NCI-H2227 treated with DMSO at 0.1 percent for 48 hours (cell line): ENCODE data around the gene KCNJ9.
A peak's percentile ranks its signal among the peaks of the same experiment; 100 is the strongest.
"Not testable (repeated sequence)": the region's sequence is repeated elsewhere in the genome, so short reads cannot be mapped to it uniquely, and the experiment has no call there.

Source experiments
- DNase-seq: peaks from one replicate; lab custom pipeline; 2025; lab: John Stamatoyannopoulos, UW

Gene KCNJ9

DNA sequence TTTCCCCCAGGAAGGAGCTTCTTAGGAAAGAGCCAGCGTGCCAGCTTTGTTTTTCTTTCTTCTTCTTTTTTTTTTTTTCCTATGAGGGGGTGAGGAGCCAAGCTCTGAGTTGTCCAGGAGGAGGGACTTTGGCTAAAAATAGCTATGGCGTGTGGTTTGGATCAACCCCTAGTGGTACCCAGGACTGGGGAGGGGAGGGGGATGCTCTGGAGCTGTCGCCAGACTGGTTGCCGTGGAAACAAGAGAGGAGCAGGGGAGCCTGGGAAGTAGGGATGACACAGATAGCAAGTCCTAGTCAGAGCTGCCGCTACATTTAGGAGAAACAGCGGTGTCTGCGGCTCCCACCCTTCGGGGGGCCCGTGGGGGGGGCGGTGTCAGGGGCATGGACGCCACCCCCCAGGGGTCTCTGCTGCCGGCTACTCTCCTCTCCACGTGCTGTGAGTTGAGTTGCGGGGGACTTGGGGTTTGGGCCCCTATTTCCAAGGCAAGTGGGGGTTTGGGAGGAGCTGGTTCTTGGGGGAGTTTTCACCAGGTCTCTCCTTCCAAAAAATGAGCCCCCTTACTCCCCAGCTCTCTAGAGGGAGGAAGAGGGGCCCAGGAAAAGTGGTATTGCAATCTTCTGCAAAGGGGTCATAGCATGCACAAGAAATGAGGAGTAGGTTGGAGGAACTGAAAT lies at the start of gene KCNJ9:
TSS of gene KCNJ9 (plus strand) at position 278 of the 676 bp plus-strand sequence. CDS start 2,493 bp downstream, outside the sequence.
- peak; percentile 84 for DNase-seq

DNA sequence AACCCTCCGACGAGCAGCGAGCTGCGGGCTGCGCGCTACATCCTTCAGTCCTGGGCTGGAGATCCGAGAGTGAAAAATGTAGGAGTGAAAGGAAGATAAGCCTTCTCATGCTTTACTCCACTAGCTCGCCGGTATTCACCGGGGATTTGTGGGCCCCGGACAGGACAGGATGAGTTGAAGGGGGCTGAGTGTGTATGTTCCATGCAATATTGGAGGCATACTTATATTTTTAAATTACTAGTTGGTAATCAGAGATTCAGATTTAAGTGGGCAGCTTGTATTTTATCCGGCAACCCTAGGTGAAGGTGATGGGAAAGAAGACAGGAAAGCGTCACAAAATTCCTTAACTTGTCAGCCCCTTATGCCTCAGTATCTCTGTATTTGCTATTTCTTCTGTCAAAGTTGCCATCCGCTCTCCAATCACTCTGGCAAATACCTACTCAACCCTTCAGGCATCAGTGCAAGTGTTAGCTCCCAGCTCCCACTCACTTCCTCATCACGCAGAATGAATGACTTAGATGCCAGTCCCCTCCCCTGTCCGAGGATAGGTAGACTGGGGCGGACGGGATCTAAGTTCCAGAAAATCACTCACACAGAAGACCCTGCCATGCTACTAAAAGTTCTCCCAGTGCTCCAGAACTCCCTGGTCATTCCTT lies 49.0 kb upstream of the KCNJ9 start:
- no peak for DNase-seq

DNA sequence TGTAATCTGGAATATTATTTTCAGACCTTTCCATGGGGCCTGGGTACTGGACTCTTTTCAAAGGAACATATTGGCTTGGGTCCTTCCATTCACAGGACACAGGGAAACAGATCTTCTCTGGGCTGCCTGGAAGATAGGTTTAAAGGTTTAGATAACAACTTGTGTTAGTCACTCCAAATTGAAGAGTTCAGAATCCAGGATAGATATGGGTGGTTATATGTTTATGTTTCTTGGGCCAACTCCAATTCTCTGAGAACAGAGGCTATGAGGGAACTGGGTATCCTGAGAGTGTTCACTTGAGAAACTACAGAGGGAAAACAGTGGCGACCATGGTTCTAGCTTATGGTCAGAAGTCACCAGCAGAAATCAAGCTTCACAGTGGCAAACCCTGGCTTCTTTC lies 40.9 kb upstream of the KCNJ9 start:
- no peak for DNase-seq

DNA sequence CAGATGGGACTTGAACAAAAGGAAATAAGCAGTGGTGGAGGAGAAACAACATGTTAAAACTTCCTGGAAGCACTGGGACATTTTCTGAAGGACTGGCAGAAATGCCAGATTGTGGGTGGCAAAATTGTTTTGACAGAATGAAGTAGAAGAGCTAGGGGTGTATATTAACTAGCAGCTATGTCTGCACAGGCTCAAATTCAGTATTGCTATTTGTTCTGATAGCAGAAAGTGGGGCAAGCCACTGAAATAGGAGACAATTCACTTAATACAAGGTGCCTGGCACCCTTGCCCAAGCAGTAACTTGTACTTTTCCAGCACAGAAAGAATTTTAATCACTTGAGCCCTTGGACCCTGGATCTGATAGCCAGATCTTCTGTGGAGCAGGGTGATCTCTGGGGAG lies 37.8 kb upstream of the KCNJ9 start:
- no peak for DNase-seq

DNA sequence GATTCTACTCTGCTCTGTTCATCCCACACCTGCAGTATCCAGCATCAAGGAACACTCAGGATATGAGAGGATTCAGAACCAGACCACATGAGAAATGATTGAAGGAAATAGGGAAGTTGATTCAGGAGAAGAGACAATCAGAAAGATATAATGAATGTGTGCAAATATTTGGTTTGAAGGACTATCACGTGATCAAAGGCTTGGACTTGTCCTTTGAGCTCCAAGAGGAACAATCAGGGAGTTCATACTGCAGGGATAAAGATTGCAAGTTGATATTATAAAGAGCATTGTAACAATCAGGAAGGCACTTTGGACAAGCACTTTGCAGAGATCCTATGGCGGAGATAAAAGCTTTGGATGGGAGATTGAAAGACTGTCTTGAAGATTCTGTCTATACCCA lies 35.7 kb upstream of the KCNJ9 start:
- no peak for DNase-seq

DNA sequence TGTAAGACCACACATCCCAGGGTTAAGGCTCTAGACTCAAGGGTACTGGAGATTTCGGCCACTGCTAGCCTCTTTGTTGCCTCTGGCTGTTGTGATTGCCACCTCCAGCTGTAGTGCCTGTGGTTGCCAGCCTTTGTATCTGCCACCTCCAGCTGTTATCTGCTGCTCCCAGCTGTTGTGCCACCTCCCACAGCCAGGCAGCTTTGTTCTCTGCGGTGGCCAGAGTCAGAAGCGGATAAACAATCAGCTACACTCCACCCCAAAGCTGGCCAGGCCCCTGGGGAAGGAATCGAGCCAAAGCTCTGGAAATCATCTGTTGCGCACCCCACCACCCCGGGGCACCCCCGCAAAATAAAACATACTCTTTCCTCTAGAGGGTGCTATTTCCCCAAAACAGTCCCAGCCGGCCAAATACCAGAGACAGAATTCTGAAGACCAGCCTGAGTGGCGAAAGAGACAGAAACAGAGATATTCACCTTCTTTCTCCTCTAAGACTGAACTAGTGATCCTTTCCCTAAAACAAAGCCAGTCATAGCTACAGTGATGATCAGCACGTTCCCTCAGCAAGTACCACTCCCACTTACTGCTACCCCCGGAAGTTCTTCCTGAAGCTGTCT lies 34.7 kb upstream of the KCNJ9 start:
- peak; percentile 39 for DNase-seq

DNA sequence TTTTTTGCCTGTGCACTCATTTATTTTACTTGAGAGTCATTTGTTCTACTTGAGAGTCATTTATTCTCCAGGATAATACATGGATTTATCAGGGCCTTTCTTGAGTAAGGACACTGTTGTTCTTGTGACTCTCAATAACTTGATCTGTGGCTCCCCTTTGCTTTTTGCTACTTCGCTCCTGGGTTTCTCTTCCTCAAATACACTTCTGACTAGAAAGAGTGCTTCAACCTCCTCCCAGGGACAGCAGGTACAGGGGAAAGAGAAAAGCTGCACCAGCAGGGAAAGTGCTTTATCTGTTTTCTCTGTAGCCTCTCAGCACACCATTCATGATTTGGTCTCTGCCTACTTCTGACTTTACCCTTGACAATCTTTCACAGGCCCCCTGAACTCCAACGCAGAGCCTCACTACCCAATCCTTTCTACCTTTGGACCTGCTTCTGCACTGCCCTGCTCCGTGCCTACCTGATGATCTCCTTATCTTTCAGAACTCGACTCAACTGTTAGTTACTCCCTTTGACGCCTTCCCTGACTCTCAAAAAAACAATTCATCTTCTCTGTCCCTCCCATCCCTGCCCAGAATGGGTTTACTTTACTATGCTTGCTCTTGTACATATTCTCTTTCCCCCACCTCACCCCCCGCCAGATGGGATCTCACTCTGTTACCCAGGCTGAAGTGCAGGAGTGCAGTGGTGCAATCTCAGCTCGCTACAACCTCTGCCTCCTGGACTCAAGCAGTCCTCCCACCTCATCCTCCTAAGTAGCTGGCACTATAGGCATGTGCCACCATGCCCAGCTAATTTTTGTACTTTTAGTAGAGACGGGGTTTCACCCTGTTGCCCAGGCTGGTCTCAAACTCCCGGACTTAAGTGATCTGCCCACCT lies 34.0 kb upstream of the KCNJ9 start:
- DNase-seq = no peak

DNA sequence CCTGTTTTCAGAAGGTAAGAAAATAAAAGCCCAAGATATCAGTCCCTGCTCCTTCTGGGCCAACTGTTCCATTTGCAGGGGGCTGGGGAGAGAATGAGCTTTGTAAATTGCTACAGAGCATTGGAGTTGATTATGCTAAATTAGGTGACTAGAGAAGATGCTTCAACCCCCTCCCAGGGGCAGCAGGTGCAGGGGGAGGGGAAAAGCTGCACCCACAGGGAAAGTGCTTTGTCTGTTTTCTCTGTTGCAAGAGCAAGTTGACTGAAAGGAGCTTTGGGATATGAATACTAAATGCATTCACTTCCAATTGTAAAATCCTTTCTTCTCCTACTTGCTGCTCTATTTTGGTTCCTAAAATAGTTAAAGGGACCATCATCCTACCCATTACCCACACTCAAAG lies 33.0 kb upstream of the KCNJ9 start:
- no peak for DNase-seq

DNA sequence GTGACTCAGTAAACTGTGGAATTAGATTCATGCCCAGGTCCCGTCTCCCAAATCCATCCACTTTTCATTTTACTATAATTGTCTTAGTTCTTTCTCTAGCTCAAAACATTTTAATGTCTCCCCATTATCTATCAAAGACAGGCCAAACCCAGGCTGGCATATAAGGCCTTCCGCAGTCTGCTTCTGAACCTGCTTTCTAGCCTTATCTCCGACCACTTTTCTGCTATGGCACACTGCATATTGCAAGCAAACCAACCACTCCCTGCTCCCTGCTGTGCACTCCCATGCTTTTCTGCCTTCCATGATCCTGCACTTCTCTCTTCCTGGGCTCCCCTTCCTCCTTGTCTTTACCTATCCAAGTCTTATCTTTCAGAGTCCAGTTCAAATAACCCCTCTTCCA lies 32.2 kb upstream of the KCNJ9 start:
- no peak for DNase-seq

DNA sequence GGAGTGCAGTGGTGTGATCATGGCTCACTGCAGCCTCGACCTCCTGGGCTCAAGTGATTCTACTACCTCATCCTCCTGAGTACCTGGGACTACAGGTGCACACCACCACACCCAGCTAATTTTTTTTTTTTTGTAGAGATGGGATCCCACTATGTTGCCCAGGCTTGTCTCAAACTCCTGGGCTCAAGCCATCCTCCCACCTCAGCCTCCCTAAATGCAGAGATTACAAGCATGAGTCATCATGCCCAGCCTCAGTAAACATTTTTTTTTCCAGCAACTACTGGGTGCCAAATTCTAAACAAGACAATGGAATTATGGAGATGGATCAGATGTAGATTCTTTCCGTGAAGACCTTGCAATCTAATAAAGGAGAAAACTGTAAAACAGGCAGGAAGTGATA lies 31.2 kb upstream of the KCNJ9 start:
- DNase-seq = not testable (repeated sequence)

DNA sequence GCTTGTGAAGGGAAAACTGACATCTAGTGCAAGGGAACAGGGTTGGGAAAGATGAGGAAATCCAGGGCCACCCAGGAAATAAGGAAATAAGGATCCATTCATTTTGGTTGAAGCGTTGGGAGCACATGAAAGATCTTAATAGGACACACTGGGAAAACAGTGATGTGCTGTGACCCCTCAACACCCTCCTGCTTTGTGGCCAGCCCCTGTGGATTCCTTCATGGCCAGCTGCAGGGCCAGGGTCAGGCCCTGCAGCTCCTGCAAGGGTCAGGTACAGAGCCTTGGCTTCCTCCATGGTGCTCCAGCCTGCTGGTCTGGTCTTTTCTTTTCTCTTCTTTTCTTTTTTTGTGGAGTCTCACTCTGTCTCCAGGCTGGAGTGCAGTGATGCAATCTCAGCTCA lies 30.7 kb upstream of the KCNJ9 start:
- DNase-seq = no peak

DNA sequence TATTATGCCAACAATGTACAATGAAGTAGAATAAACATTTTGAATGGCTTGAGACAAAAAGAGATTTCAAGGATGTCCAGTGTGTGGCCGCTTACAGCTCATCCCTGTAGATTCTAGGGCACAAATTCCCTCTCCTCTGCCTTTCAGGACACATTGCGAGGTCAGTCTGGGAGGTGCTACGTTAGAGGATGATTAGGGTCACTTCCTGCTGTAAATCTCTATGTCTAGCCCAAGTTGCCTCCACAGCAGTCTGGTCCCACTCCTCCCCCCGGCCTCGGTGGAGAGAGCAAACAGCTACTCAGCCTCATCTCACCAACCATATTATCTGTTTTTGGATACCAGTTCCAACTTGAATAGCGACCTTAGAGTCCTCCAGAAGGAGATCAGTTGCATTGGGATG lies 28.4 kb upstream of the KCNJ9 start:
- no peak for DNase-seq

DNA sequence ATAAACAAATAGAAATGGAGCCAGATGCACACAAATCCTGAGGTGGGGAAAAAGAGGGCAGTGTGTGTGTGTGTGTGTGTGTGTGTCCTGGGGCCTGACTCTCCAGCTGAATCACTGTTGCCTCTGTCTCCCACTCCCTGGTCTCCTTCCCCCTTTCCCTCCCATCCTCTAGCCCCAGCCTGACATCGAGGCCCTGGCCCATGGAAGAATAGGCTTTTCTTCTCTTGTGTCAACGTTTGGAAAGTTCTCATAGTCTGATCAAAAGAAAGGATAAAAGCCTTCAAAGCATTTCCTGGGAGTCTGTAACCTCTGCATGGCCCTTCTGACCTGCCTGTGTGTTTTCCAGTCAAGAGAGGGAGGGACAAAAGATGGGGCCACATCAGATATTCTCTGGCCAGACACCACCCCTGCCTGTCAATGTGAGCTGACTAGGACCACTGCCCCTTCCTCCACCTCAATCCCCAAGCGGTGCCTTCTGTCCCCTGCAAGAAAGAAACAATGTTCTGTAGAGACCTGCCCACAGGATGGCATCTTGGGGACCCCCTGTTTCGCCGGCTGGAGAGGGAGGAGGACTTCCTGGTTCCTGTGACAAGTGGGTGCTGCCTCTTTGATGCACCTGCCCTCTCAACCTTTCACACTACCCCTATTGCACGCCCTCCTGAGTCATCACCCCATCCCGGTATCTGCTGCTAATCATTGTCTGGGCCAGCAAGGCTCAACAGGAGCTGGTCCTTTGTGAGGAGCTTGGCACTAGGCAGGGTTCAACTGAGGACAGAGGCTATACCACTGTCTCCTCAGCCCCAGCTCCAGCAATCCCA lies 27.6 kb upstream of the KCNJ9 start:
- no peak for DNase-seq

DNA sequence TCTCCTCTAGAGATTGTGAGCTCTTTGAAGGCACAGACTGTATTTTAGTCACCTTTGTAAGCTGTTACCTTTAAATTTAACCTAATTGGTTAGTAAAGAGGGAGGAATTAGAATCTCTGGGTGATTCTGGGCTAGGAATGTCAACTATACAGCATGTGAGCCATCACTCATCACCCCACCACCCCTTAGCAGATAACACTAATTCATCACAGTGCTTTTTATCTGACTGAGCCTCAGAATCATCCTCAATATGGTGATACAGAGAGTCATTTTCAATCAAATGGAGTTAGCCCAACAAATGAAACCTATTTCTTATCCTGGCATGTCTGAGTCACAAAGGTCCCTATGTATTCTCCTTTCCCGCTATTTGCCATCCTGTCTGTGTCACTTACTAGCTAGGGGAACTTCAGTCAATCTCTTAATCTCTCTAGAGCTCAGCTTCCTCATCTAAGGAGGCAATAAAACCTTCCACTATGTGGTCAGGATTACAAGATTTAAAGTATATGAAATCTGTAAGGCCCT lies 24.6 kb upstream of the KCNJ9 start:
- no peak for DNase-seq

DNA sequence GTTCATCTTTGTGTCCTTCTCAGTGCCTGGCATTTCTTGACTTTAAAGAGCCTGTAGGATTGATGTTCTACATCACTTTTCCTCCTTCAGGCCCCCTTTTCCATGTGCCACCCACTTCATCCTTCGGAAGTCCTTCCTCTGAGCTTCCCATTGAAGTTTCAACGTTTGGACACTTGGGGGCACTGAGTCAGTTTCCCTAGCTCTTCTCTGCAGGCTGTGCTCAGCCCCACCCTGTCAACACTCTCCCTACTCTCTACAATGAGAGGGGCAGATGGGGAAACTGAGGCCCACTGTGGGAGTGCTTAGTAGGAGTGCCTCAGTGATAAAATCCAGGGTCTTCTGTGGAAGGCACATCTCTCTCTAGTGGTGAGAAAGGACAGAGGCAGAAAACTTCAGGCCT lies 23.3 kb upstream of the KCNJ9 start:
- no peak for DNase-seq

DNA sequence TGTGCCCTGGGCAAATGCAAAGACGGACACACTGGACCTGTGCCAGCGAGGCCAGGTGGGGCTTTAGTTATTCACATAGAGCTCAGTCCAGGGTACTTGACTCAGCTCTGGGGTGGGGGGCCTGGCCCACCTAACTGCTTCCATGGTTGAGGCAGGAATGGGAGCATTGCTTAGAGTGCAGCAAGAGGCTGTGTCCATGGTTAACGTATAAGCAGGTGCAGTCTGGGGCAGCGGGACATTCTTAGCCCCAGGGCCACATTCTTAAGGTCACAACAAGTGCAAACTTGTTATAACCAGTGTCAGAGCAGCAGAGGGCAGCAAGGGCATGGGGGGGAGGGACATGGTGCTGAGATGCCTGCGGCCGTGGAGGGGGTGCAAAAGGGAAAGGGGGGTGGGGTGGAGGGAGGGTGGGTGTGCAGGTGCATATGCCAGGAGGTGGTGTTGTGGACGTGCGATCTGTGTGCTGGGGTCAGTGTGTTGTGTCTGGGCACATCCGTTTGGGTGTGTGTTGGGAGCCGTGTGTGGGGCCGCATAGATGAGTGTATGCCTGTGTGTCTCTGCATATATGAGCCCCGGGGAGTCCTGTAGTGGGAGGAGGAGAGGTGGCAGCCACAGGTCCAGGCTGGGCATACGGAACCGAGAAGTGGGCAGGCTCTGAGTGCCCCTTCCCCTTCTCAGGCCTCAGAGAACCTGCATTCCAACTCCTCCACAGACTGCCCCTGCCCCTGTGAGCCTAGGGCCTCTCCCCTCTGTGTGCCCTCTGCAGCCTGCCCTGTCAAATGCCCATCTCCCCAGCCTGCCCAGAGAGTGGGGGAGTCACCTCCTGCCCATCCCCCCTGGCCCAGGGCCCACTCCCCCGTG lies 19.7 kb upstream of the KCNJ9 start:
- no peak for DNase-seq

DNA sequence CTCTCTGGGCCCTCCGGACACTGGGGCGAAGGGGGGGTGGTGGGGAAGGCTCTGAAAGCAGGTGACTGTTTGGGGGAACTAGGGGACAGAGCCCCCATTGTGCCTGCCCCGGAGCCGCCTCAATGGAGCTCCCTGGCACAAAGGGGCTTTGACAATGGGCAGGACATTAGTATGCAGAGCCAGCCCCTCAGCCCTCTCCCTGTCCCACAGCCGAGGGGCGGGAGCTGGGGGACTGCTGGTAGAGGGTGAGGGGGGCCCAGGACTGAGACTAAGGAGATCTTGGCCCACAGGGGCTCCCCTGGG lies 19.2 kb upstream of the KCNJ9 start:
- no peak for DNase-seq

DNA sequence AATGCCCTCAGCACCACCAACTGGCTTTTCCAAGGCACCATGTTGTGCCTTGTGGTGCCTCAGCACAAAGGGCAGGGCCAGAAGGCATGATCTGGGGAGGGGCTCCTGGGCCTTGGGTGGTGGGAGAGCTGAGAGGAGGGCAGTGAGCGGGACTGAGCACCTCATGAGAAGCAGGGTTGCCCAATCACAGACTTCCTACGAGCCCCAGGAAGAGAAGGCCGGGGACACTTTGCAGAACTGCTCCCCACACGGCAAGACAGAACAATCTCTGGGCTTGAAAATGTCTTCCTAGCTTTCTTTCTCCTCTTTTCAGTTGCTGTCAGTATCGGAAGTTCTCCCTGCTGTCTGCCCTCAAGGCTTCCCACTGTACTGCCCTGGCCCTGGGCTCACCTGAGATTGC lies 18.2 kb upstream of the KCNJ9 start:
- no peak for DNase-seq

DNA sequence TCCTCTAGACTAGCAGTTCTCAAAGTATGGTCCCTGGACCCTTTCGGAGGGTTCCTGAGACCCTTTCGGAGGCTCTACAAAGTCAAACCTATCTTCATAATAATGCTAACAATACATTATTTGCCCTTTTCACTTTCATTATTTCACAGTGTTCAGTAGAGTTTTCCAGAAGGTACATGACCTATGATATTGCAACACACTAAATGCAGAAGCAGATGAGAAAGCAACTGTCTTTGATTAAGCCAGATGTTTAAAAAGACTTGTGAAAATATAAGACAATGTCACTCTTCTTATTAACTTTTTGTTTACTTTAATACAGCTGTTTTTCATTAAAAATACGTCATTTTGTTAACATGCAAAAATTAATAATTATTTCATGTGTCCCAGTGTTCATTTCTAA lies 17.2 kb upstream of the KCNJ9 start:
- no peak for DNase-seq

DNA sequence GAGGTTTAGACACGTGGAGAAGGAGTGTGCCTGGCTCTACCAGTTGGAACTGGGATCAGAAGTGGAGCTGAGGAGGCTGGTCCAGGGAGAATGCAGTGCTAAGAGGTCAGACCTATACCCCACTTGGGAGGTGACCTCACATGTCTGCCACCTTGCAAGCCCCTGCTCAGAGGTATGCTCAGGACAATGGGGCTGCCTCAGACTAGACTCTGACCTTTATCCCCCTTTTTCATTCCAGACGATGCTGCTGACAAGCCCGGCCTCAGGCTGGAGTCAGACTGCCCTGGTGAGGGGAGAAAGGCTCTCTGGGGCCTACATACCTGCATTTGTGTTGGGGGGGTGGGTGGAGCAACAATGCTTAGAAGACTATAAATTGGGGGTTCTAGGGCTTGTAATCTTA lies 16.6 kb upstream of the KCNJ9 start:
- DNase-seq = no peak
